K562 (cell line): ENCODE results near the gene MLXIPL. TPM values are rescaled to one million over a fixed set of nuclear protein-coding genes. Genes with fewer than 3 reads are reported as not detected.

Source experiments
- FOS ChIP-seq: IDR thresholded peaks from 3 replicates; pipeline ENCODE4 v1.6.1; 2011; ENCODE audit not compliant: insufficient read length; ENCODE audit errors: extremely low read depth
- NCOA6 ChIP-seq: fragments of 450-650 bp; IDR thresholded peaks from 2 replicates; pipeline ENCODE4 v1.6.1; 2017; ENCODE audit warnings: mild to moderate bottlenecking
- PML ChIP-seq: IDR thresholded peaks from 2 replicates; pipeline ENCODE4 v1.6.1; 2012; ENCODE audit warnings: low read length, inconsistent platforms
- RFX1 ChIP-seq: fragments of 450-650 bp; IDR thresholded peaks from 2 replicates; pipeline ENCODE4 v1.6.1; 2016; ENCODE audit warnings: mild to moderate bottlenecking, moderate library complexity
- U2AF2 ChIP-seq: fragments of 200-400 bp; formaldehyde crosslinking; optimal IDR thresholded peaks from 2 replicates; pipeline ENCODE3; 2017; ENCODE audit warnings: low read depth, mild to moderate bottlenecking, low read length
- UBTF ChIP-seq, 2 experiments: IDR thresholded peaks; 2 replicates each; pipeline ENCODE4 v1.6.1; 2012; ENCODE audit warnings: improper control_type of control experiment in 2 of 2, low read depth in 2 of 2, low read length in 2 of 2, borderline replicate concordance in 1 of 2
- WHSC1 ChIP-seq: IDR thresholded peaks from one replicate; pipeline ENCODE4 v1.6.1; 2012; ENCODE audit warnings: low read length, control low read depth, inconsistent platforms
- ZNF12 ChIP-seq: sonication (generic); formaldehyde crosslinking; IDR thresholded peaks from 2 replicates; pipeline ENCODE4 v1.4.0; 2020; ENCODE audit warnings: mild to moderate bottlenecking, missing genetic modification reagents
- ZNF165 ChIP-seq: fragments of 250-450 bp; sonication (Bioruptor Pico); IDR thresholded peaks from 2 replicates; pipeline ENCODE4 v1.4.0; 2020; ENCODE audit warnings: borderline replicate concordance
- ZNF217 ChIP-seq: sonication (generic); formaldehyde crosslinking; IDR thresholded peaks from 2 replicates; pipeline ENCODE4 v1.8.0; 2022; ENCODE audit warnings: mild to moderate bottlenecking, missing genetic modification reagents
- ZNF277 ChIP-seq: fragments of 250-450 bp; sonication (Bioruptor Pico); IDR thresholded peaks from 2 replicates; pipeline ENCODE4 v1.8.0; 2022; ENCODE audit warnings: inconsistent platforms, mild to moderate bottlenecking, moderate library complexity, borderline replicate concordance
- ZNF384 ChIP-seq: IDR thresholded peaks from 2 replicates; pipeline ENCODE4 v1.6.1; 2012; ENCODE audit warnings: low read depth, low read length, improper control_type of control experiment
- polyA plus RNA-seq, 8 experiments: library from polyadenylated mRNA; depleted of rRNA in 4 of 8; stranded (reverse) in 5 of 8; unstranded in 3 of 8; fragments of >200 nt; fragmentation: Nextera tagmentation in 2 of 8; fragmentation: Illumina TruSeq in 1 of 8; extraction: Ambion mirVana in 2 of 8; extraction: Trizol in 1 of 8; gene quantifications; 2 replicates each; pipeline versions ENCODE4 v1.2.1 to v1.2.3, GENCODE V29; 2011 to 2014; ENCODE audit warnings: inconsistent platforms in 1 of 8, missing spikeins in 1 of 8
- total RNA-seq, 7 experiments: library from RNA; depleted of rRNA in 6 of 7; stranded (reverse); fragments of >200 nt in 6 of 7; fragmentation: Illumina TruSeq in 2 of 7; extraction: Trizol in 2 of 7; gene quantifications; 2 replicates each; pipeline versions ENCODE4 v1.2.1 to v1.2.3, GENCODE V29; 2011 to 2021; ENCODE audit warnings: low replicate concordance in 1 of 7
- TF ChIP-seq, protein P1 (sequence below): fragments of 450-650 bp; IDR thresholded peaks from 2 replicates; pipeline ENCODE4 v1.6.1; 2016; ENCODE audit warnings: mild to moderate bottlenecking, moderate library complexity

The MLXIPL gene
- total and polyA plus RNA-seq, 9 of the 15 experiments (the other 6 are each of a cell fraction or from before 2014, with no cell fraction given) = 0.11 to 18.4 (median 1.4) TPM

DNA sequence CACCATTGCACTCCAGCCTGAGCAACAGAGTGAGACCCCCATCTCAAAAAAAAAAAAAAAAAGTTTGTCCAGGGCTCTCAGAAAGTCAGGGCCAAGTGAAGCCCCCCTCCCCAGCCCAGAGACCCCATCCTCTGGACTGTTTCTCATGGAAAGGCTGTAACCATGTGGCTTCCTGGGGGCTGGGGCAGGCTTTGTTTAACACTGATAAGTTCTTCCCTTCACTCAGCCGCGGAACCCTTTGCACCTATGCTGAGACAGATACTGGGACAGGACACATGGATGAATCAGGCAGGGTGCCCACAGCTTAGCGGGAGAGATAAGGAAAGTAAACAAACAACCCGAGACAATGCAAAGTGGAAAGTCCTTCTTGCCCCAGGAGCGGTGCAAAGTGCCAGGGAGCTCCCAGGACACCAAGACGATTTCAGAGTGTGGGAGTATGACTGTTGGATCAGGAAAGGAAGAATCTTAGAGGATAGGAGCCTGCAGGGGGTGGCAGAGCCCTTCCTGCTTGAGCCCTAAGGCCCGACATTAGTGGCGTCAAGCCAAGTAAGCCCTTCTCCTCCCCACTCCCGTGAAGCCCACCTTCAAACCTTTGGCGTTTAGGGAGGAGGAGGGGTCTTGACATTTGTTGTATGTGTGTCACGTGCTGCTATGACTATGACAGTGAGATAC lies 11.6 kb downstream of the MLXIPL start (continued):
- TF ChIP-seq, protein P1, sequence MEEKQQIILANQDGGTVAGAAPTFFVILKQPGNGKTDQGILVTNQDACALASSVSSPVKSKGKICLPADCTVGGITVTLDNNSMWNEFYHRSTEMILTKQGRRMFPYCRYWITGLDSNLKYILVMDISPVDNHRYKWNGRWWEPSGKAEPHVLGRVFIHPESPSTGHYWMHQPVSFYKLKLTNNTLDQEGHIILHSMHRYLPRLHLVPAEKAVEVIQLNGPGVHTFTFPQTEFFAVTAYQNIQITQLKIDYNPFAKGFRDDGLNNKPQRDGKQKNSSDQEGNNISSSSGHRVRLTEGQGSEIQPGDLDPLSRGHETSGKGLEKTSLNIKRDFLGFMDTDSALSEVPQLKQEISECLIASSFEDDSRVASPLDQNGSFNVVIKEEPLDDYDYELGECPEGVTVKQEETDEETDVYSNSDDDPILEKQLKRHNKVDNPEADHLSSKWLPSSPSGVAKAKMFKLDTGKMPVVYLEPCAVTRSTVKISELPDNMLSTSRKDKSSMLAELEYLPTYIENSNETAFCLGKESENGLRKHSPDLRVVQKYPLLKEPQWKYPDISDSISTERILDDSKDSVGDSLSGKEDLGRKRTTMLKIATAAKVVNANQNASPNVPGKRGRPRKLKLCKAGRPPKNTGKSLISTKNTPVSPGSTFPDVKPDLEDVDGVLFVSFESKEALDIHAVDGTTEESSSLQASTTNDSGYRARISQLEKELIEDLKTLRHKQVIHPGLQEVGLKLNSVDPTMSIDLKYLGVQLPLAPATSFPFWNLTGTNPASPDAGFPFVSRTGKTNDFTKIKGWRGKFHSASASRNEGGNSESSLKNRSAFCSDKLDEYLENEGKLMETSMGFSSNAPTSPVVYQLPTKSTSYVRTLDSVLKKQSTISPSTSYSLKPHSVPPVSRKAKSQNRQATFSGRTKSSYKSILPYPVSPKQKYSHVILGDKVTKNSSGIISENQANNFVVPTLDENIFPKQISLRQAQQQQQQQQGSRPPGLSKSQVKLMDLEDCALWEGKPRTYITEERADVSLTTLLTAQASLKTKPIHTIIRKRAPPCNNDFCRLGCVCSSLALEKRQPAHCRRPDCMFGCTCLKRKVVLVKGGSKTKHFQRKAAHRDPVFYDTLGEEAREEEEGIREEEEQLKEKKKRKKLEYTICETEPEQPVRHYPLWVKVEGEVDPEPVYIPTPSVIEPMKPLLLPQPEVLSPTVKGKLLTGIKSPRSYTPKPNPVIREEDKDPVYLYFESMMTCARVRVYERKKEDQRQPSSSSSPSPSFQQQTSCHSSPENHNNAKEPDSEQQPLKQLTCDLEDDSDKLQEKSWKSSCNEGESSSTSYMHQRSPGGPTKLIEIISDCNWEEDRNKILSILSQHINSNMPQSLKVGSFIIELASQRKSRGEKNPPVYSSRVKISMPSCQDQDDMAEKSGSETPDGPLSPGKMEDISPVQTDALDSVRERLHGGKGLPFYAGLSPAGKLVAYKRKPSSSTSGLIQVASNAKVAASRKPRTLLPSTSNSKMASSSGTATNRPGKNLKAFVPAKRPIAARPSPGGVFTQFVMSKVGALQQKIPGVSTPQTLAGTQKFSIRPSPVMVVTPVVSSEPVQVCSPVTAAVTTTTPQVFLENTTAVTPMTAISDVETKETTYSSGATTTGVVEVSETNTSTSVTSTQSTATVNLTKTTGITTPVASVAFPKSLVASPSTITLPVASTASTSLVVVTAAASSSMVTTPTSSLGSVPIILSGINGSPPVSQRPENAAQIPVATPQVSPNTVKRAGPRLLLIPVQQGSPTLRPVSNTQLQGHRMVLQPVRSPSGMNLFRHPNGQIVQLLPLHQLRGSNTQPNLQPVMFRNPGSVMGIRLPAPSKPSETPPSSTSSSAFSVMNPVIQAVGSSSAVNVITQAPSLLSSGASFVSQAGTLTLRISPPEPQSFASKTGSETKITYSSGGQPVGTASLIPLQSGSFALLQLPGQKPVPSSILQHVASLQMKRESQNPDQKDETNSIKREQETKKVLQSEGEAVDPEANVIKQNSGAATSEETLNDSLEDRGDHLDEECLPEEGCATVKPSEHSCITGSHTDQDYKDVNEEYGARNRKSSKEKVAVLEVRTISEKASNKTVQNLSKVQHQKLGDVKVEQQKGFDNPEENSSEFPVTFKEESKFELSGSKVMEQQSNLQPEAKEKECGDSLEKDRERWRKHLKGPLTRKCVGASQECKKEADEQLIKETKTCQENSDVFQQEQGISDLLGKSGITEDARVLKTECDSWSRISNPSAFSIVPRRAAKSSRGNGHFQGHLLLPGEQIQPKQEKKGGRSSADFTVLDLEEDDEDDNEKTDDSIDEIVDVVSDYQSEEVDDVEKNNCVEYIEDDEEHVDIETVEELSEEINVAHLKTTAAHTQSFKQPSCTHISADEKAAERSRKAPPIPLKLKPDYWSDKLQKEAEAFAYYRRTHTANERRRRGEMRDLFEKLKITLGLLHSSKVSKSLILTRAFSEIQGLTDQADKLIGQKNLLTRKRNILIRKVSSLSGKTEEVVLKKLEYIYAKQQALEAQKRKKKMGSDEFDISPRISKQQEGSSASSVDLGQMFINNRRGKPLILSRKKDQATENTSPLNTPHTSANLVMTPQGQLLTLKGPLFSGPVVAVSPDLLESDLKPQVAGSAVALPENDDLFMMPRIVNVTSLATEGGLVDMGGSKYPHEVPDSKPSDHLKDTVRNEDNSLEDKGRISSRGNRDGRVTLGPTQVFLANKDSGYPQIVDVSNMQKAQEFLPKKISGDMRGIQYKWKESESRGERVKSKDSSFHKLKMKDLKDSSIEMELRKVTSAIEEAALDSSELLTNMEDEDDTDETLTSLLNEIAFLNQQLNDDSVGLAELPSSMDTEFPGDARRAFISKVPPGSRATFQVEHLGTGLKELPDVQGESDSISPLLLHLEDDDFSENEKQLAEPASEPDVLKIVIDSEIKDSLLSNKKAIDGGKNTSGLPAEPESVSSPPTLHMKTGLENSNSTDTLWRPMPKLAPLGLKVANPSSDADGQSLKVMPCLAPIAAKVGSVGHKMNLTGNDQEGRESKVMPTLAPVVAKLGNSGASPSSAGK = no peak; the same call in 1 of the 2 replicates
- TF ChIP-seq RFX1 = no peak
- TF ChIP-seq PML = peak; percentile 88
- no peak for TF ChIP-seq ZNF217 (CRISPR knock-in tag)
- no peak for TF ChIP-seq UBTF (IDR thresholded peaks at IDR 0.05; ENCODE audit: borderline replicate concordance in 1 of 2, low read depth in 2 of 2, low read length in 2 of 2)
- no peak for TF ChIP-seq WHSC1
- TF ChIP-seq ZNF384 = no peak; the same call in 1 of the 2 replicates
- TF ChIP-seq U2AF2 = no peak
- TF ChIP-seq ZNF277 (CRISPR knock-in tag) = no peak
- TF ChIP-seq ZNF165 (CRISPR knock-in tag) = no peak
- peak; percentile 27 for TF ChIP-seq FOS
- no peak for TF ChIP-seq ZNF12
- TF ChIP-seq NCOA6 = no peak
